Epithelial cell of esophagus (primary cell): ENCODE results near the gene PSRC1.
A peak's percentile ranks its signal among the peaks of the same experiment; 100 is the strongest.

Experiments
- DNase-seq: peaks from one replicate; pipeline ENCODE4 v3.0.0; 2010; ENCODE audit warnings: low read depth
- H3K4me3 ChIP-seq: 2 replicates; pipeline ENCODE4 v1.5.1; 2011; ENCODE audit warnings: mild to moderate bottlenecking, low read length, control low read depth
- TF ChIP-seq, protein P1 (sequence below): IDR thresholded peaks from 2 replicates; pipeline ENCODE4 v1.5.1; 2011; ENCODE audit warnings: low read depth, mild to moderate bottlenecking, low read length, control low read depth, inconsistent platforms; ENCODE audit not compliant: insufficient read depth; ENCODE audit errors: missing control alignments

PSRC1 gene

DNA sequence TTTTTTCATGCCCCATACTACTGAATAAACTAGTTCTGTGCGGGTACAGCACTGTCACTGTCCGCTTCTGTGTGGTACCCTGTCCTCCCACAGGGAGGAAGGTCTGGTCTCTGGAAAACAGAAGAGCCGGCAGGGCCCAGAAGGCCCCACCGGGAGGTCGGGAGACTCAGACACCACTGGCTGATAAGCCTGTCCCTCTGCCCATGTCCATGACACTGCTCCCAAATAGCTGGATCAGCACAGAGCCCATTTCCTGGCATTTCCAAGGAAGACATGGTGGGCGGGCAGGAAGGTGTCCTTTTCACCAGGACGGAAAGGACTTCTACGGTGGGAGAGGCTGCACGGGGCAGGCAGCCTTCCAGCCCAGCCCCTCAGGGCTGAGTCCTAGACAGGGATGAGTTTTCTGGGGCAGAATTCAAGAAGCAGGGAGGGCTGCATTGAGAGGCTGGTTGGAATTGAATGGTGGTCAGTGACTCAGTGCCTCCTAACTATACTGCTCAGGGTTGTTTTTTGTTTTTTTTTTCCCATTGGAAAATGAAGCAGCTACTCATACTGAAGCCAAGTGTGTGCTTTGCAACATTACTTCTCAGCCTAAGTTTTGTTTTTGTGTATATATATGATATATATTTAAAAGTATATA lies 7.1 kb downstream of the PSRC1 start:
- TF ChIP-seq, protein P1, sequence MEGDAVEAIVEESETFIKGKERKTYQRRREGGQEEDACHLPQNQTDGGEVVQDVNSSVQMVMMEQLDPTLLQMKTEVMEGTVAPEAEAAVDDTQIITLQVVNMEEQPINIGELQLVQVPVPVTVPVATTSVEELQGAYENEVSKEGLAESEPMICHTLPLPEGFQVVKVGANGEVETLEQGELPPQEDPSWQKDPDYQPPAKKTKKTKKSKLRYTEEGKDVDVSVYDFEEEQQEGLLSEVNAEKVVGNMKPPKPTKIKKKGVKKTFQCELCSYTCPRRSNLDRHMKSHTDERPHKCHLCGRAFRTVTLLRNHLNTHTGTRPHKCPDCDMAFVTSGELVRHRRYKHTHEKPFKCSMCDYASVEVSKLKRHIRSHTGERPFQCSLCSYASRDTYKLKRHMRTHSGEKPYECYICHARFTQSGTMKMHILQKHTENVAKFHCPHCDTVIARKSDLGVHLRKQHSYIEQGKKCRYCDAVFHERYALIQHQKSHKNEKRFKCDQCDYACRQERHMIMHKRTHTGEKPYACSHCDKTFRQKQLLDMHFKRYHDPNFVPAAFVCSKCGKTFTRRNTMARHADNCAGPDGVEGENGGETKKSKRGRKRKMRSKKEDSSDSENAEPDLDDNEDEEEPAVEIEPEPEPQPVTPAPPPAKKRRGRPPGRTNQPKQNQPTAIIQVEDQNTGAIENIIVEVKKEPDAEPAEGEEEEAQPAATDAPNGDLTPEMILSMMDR: no peak
- peak overlapping the region; percentile 7 for H3K4me3 ChIP-seq
- peak; percentile 49 for DNase-seq

DNA sequence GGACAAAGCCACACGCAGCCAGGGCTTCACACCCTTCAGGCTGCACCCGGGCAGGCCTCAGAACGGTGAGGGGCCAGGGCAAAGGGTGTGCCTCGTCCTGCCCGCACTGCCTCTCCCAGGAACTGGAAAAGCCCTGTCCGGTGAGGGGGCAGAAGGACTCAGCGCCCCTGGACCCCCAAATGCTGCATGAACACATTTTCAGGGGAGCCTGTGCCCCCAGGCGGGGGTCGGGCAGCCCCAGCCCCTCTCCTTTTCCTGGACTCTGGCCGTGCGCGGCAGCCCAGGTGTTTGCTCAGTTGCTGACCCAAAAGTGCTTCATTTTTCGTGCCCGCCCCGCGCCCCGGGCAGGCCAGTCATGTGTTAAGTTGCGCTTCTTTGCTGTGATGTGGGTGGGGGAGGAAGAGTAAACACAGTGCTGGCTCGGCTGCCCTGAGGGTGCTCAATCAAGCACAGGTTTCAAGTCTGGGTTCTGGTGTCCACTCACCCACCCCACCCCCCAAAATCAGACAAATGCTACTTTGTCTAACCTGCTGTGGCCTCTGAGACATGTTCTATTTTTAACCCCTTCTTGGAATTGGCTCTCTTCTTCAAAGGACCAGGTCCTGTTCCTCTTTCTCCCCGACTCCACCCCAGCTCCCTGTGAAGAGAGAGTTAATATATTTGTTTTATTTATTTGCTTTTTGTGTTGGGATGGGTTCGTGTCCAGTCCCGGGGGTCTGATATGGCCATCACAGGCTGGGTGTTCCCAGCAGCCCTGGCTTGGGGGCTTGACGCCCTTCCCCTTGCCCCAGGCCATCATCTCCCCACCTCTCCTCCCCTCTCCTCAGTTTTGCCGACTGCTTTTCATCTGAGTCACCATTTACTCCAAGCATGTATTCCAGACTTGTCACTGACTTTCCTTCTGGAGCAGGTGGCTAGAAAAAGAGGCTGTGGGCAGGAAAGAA lies 8.1 kb downstream of the PSRC1 start:
- peak overlapping the region; percentile 41 for H3K4me3 ChIP-seq
- TF ChIP-seq, protein P1: no peak
- peak; percentile 96 for DNase-seq

DNA sequence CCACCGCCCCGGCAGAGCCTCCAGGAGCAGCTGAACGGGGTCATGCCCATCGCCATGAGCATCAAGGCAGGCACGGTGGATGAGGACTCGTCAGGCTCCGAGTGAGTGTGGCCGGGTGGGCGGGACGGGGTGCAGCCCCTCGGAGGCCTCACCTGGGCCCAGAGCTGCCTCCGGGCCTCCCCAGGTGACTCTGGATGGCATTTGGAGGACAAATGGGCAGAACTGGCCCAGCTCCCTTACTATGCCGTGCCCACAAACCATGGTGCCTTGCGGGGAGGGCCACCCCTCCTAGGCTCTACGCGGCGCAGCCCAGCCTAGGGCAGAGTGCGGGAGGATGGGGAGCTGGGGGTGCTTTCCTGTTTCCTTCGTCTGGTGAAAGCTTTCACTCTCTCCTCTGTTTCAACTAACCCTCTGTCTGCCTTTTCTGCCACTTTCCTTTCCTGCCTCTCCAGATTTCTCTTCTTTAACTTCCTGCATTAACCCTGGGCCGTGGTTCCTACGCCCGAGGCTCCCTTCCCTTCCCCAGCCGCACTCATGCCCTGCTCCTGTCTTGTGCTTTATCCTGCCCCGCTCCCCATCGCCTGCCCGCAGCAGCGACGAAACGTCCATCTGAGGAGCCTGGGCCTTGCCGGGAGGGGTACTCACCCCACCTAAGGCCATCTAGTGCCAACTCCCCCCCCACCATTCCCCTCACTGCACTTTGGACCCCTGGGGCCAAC lies 9.2 kb downstream of the PSRC1 start:
- TF ChIP-seq, protein P1: no peak
- peak overlapping the region; percentile 41 for H3K4me3 ChIP-seq

DNA sequence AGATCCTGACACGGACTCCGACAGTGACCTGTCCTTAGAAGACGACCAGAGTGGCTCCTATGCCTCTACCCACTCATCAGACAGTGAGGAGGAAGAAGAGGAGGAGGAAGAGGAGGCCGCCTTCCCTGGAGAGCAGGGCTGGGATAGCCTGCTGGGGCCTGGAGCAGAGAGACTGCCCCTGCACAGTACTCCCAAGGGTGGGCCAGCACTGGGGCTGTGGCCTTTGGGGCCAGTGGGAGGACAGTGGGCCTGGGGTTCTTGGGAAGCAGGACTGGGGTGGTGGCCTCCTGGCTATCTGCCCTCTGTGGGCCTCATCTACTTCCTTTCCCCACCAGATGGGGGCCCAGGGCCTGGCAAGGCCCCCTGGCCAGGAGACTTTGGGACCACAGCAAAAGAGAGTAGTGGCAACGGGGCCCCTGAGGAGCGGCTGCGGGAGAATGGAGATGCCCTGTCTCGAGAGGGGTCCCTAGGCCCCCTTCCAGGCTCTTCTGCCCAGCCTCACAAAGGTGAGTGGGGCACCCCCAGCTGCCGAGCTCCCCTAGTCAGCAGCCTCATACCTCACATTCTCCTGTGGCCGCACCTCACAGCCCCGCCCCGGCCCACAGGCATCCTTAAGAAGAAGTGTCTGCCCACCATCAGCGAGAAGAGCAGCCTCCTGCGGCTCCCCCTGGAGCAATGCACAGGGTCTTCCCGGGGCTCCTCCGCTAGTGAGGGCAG lies 10.0 kb downstream of the PSRC1 start:
- H3K4me3 ChIP-seq: peak overlapping the region; percentile 41
- TF ChIP-seq, protein P1: no peak
- DNase-seq: peak; percentile 55

More for the DNA sequence above, 9.2 kb downstream of the PSRC1 start:
- peak; percentile 39 for DNase-seq

DNA sequence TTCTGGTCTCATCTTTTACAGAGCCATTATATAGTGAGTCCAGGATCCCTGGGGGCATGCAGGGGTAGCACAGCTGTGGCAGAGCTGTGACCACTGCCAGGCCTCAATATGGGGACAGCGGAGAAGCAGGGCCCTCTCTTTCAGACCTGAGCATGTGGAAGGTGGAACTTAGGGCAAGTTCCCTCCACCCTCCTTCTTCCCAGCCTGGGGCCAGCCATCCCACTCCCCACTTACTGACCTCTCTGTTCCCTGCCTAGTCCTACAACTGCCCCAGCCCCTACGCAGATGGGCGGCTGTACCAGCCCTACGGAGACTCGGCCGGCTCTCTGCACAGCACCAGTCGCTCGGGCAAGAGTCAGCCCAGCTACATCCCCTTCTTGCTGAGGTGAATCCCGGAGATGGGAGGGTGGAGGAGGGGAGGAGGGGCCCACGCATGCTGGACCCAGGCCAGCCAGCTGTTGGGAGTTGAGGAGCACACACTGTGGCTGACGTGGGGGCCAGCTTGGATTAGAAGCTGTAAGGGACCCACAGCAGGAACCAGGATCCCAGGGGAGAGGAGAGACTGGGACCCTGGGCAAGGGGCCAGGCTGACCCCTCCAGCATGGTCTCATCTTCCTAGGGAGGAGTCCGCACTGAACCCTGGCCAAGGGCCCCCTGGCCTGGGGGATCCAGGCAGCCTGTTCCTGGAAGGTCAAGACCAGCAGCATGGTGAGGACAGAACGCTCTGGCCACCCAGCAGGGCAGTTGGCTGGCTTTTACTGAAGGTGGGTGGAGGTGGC lies 10.7 kb downstream of the PSRC1 start:
- DNase-seq: no peak
- TF ChIP-seq, protein P1: no peak
- H3K4me3 ChIP-seq: no peak overlapping the region

DNA sequence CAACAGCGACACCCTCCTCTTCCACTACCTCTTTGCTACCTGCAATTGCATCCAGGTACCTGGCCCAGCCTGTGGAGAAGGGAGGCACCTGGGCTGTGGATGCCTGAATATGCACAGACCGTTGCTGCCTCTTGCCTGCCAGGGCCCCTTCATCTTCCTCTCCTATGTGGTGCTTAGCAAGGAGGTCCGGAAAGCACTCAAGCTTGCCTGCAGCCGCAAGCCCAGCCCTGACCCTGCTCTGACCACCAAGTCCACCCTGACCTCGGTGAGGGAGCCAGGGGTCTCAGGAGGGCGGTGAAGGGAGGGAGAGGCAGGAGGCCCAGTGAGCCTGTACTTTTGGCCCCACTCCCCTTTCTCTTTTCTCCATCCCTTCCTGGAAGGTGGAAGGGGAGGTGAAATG lies 11.5 kb downstream of the PSRC1 start:
- no peak for DNase-seq
- TF ChIP-seq, protein P1: no peak
- H3K4me3 ChIP-seq: no peak overlapping the region
